Measurements from ENCODE around the gene MAPK10.

Gene MAPK10

DNA sequence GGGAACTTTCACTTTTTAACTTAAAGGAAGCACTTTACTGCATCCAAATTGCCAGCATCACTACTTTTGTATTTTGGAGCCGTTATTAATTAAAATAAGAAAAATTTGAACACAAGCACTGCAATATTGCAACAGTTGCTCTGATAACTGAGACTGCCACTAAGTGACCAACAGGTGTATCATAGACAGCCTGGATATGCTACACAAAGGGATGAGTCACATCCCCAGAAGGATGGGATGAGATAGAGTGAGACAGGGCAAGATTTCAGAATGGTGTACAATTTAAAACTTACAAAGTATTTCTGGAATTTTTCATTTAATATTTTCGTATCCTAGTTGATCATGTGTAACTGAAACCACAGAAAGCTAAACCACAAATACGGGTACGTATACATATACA, 204.1 kb downstream of the MAPK10 start:
- H3K36me3 Mint-ChIP-seq (ENCODE audit: low read depth): no peaks in the 10 kb centered on the region
- H3K9me3 Mint-ChIP-seq: peaks cover 3% of the 10 kb centered on the region
- H3K4me1 Mint-ChIP-seq (ENCODE audit: low read depth): no peaks in the 10 kb centered on the region
- H3K27ac Mint-ChIP-seq: no peak overlapping the region
- no peak overlapping the region for H3K4me3 Mint-ChIP-seq
- no peaks in the 10 kb centered on the region for H3K27me3 Mint-ChIP-seq

DNA sequence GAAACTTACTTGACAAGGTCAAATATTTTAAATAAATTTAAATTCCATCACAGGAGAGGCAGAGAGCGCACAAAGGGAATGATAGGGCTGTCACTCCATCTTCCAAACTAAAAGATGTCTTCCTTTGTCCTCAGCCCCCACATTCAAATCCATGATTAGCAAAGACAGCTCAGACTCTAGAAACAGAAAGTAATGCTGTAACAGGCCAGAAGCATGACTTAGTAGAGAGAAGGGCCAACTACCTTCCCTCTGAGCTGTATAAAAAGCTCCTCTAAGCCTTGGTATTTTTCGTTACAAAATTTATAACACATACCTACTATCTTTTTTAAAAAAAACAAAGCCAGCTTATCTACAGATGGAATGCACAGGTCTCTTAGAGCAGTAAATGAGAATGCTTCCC, 207.4 kb downstream of the MAPK10 start:
- no peak overlapping the region for H3K4me3 Mint-ChIP-seq
- peaks cover 9% of the 10 kb centered on the region for H3K9me3 Mint-ChIP-seq
- no peaks in the 10 kb centered on the region for H3K36me3 Mint-ChIP-seq (ENCODE audit: low read depth)
- H3K27me3 Mint-ChIP-seq: no peaks in the 10 kb centered on the region
- no peak overlapping the region for H3K27ac Mint-ChIP-seq
- no peaks in the 10 kb centered on the region for H3K4me1 Mint-ChIP-seq (ENCODE audit: low read depth)

DNA sequence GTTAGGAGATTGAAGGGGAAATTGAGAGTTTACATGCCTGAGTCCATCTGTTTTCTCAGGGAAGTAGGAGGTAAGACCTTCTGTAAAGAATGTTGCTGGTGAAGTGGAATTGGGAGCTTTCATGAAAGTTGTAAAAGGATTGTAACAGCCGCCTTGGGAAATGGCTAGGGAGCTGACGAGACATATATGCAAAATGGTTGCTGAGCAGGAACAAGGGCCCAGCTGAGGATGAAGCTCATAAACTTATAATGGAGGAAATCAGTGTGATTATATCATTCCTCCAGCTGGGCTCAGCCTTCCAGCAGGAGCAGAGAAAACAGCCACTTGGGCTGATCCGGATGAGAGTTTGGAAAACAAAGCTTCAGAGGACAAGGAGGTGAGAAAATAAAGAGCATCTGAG, 208.7 kb downstream of the MAPK10 start:
- Mint-ChIP-seq H3K4me3 (no peak overlapping the region), H3K27ac (no peak overlapping the region), H3K27me3 (no peaks in the 10 kb centered on the region), H3K36me3 (ENCODE audit: low read depth) (no peaks in the 10 kb centered on the region), H3K4me1 (ENCODE audit: low read depth) (no peaks in the 10 kb centered on the region), H3K9me3 (peaks cover 9% of the 10 kb centered on the region)

- no peaks in the 10 kb centered on the region for H3K4me1 Mint-ChIP-seq (ENCODE audit: low read depth)
- H3K4me3 Mint-ChIP-seq: no peak overlapping the region
- H3K9me3 Mint-ChIP-seq: no peaks in the 10 kb centered on the region
- no peaks in the 10 kb centered on the region for H3K27me3 Mint-ChIP-seq
- H3K27ac Mint-ChIP-seq: no peak overlapping the region
- no peaks in the 10 kb centered on the region for H3K36me3 Mint-ChIP-seq (ENCODE audit: low read depth)
Measured at GRCh38 chr4:86141161-86141560, 218.7 kb downstream of the MAPK10 start.

DNA sequence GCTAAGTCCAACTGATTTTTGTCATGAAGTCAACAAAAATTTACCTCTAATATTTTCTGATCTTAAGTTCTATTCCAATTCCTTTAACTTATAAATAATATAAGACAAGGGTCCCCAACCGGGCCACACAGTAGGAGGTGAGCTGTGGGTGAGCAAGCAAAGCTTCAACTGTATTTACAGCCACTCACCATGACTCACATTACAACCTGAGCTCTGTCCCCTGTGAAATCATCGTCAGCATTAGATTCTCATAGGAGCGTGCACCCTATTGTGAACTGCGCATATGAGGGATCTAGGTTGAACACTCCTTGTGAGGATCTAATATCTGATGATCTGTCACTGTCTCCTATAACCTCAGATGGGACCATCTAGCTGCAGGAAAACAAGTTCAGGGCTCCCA, 227.4 kb downstream of the MAPK10 start:
- H3K4me1 Mint-ChIP-seq (ENCODE audit: low read depth): no peaks in the 10 kb centered on the region
- no peaks in the 10 kb centered on the region for H3K36me3 Mint-ChIP-seq (ENCODE audit: low read depth)
- H3K27ac Mint-ChIP-seq: no peak overlapping the region
- peaks cover 3% of the 10 kb centered on the region for H3K9me3 Mint-ChIP-seq
- no peak overlapping the region for H3K4me3 Mint-ChIP-seq
- H3K27me3 Mint-ChIP-seq: no peaks in the 10 kb centered on the region

GRCh38 chr4:86131456-86131855, 228.4 kb downstream of the MAPK10 start:
- no peaks in the 10 kb centered on the region for H3K27me3 Mint-ChIP-seq
- no peaks in the 10 kb centered on the region for H3K36me3 Mint-ChIP-seq (ENCODE audit: low read depth)
- peaks cover 3% of the 10 kb centered on the region for H3K9me3 Mint-ChIP-seq
- no peaks in the 10 kb centered on the region for H3K4me1 Mint-ChIP-seq (ENCODE audit: low read depth)
- no peak overlapping the region for H3K27ac Mint-ChIP-seq
- no peak overlapping the region for H3K4me3 Mint-ChIP-seq

DNA sequence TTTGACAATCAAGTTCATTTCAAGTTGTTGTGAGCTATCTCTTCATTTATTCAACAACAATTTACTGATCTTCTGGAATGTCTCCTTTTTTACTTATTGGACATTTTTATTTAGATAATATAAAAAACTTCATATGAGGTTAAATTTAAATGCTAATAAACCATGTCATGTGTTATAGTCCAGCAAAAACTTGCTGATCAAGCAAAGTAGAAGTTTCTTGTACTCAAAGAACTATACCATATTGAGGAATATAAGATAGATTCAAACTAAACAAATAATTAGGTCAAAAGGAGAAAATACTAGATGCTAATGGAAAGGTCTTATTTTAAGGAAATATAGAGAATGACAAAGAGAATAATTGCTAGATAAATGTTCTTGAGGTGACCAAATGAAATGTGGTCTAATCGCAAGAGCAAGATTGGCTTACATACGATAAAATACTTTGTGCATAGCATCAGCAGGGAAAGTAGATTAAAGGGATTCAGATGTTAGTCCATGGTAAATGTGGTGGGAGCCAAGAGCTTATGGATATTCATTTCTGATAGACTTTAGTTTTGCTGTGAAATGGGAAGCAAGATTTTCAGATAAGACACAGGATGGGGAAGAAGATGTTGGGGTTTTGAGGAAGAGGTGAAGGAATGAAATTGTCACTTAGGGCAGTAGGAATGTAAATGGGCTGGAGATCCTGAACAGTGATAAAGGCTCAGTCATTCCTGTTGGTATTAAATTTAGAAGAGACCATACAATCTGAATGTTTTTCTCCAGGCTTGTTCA, 229.5 kb downstream of the MAPK10 start:
- H3K27me3 Mint-ChIP-seq: no peaks in the 10 kb centered on the region
- H3K4me1 Mint-ChIP-seq (ENCODE audit: low read depth): no peaks in the 10 kb centered on the region
- H3K27ac Mint-ChIP-seq: no peak overlapping the region
- no peak overlapping the region for H3K4me3 Mint-ChIP-seq
- H3K9me3 Mint-ChIP-seq: peaks cover 3% of the 10 kb centered on the region
- H3K36me3 Mint-ChIP-seq (ENCODE audit: low read depth): no peaks in the 10 kb centered on the region

GRCh38 chr4:86129546-86129945, 230.3 kb downstream of the MAPK10 start:
- H3K27me3 Mint-ChIP-seq: no peaks in the 10 kb centered on the region
- no peaks in the 10 kb centered on the region for H3K36me3 Mint-ChIP-seq (ENCODE audit: low read depth)
- no peak overlapping the region for H3K4me3 Mint-ChIP-seq
- no peaks in the 10 kb centered on the region for H3K4me1 Mint-ChIP-seq (ENCODE audit: low read depth)
- peaks cover 3% of the 10 kb centered on the region for H3K9me3 Mint-ChIP-seq
- H3K27ac Mint-ChIP-seq: no peak overlapping the region

DNA sequence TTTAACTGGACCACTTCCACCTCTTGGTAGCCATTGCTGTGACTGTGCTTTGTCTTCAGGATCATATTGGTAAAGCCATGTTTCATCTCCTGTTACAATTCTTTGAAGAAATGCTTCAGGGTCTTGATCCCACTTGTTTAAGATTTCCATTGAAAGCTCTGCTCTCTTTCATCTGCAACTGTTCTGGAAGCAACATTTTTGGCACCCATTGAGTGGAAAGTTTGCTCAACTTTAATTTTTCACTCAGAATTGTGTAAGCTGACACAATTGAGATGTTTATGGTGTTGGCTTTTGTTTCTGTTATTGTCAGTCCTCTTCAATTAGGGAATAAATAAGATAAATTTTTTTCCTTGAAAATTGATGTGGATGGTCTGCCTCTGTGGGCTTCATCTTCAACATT, 237.4 kb downstream of the MAPK10 start:
- Mint-ChIP-seq H3K4me1 (ENCODE audit: low read depth) (no peaks in the 10 kb centered on the region), H3K27me3 (no peaks in the 10 kb centered on the region), H3K4me3 (no peak overlapping the region), H3K36me3 (ENCODE audit: low read depth) (no peaks in the 10 kb centered on the region), H3K27ac (no peak overlapping the region), H3K9me3 (peaks cover 3% of the 10 kb centered on the region)

DNA sequence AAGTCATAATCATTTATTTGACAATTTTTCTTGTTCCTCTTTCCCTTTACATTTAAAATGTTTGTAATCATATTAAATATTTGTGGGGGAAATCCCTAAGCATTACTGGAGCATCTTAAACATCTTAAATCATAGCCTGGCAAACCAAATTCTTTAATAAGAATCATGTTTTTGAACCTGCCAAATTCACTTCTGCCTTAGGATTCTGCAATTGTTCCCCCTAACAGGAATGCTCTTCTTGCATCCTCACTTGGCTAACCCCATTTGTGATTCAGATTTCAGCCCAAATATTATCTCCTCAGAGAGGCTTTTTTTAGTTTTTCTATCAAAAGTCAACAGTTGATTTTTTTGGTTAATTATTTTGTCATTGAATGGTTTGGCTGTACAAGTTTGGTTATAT, 241.1 kb downstream of the MAPK10 start:
- Mint-ChIP-seq H3K4me1 (ENCODE audit: low read depth) (no peaks in the 10 kb centered on the region), H3K4me3 (no peak overlapping the region), H3K36me3 (ENCODE audit: low read depth) (no peaks in the 10 kb centered on the region), H3K27ac (no peak overlapping the region), H3K27me3 (no peaks in the 10 kb centered on the region), H3K9me3 (peaks cover 6% of the 10 kb centered on the region)

GRCh38 chr4:86117705-86118302, 242.0 kb downstream of the MAPK10 start:
- H3K4me1 Mint-ChIP-seq (ENCODE audit: low read depth): no peaks in the 10 kb centered on the region
- peaks cover 6% of the 10 kb centered on the region for H3K9me3 Mint-ChIP-seq
- H3K27me3 Mint-ChIP-seq: no peaks in the 10 kb centered on the region
- no peaks in the 10 kb centered on the region for H3K36me3 Mint-ChIP-seq (ENCODE audit: low read depth)
- H3K4me3 Mint-ChIP-seq: no peak overlapping the region
- H3K27ac Mint-ChIP-seq: no peak overlapping the region

- Mint-ChIP-seq H3K4me1 (ENCODE audit: low read depth) (no peaks in the 10 kb centered on the region), H3K9me3 (peaks cover 4% of the 10 kb centered on the region), H3K27me3 (no peaks in the 10 kb centered on the region), H3K4me3 (no peak overlapping the region), H3K27ac (no peak overlapping the region), H3K36me3 (ENCODE audit: low read depth) (no peaks in the 10 kb centered on the region)
Measured at GRCh38 chr4:86114563-86114962, 245.3 kb downstream of the MAPK10 start.

DNA sequence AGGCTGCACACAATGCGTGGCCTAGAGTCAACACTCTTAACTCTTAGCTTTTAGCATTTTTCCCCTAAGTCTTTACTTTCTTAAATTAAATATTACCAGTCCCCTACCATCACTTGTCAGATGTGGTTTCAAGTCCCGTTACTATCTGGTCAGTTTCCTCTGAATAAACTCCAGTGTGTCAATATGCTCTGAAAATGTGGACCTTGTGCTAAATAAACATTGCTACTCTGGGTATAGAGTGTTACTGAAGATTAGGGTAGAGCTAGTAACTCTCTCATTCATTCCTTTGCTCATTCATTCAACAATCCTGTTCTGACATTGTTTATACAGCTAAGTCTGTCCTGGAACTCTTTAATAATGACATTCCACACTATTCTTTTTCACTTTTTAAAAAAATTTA, 251.0 kb downstream of the MAPK10 start:
- H3K27ac Mint-ChIP-seq: no peak overlapping the region
- no peaks in the 10 kb centered on the region for H3K36me3 Mint-ChIP-seq (ENCODE audit: low read depth)
- H3K9me3 Mint-ChIP-seq: peaks cover 2% of the 10 kb centered on the region
- H3K4me3 Mint-ChIP-seq: no peak overlapping the region
- H3K4me1 Mint-ChIP-seq (ENCODE audit: low read depth): no peaks in the 10 kb centered on the region
- no peaks in the 10 kb centered on the region for H3K27me3 Mint-ChIP-seq

DNA sequence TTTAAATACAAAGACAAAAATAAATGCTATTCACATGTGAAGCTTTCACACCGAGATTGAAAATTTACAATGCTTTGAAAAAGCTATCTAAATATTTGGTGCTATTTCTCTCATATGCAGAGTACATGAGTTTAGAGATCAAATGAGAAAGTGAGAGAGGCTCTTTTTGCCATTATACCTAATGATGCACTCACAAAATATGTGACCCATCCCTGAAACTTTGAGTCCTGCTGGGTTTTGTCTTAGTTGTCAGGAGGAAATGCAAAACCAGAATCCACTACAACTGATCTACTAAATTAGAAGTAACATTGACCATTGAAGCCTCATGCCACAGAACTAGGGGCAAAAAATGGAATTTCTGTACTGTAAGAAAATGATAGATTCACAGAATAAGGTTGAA, 251.7 kb downstream of the MAPK10 start:
- Mint-ChIP-seq H3K9me3 (no peaks in the 10 kb centered on the region), H3K36me3 (ENCODE audit: low read depth) (no peaks in the 10 kb centered on the region)

DNA sequence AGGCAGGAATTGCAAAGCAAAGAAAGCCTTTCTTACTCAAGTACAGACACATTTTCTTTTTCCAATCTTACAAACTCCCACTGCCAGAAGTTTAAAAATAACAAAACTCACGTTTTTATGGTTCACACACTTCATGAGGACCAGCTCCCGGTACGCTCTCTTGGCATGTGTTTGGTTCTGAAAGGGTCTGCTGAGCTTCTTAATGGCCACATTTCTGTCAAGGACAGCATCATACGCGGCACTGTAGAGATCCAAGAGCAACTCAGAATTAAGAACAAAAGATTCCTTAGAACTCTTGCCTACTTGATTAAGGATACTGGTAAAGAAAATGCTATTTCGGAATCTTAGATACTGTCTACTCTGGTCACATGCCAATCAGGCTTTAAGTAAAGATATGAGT, 252.7 kb downstream of the MAPK10 start:
- no peaks in the 10 kb centered on the region for H3K27me3 Mint-ChIP-seq
- H3K4me3 Mint-ChIP-seq: no peak overlapping the region

More for the DNA sequence above, 251.7 kb downstream of the MAPK10 start:
- H3K27ac Mint-ChIP-seq: no peak overlapping the region
- H3K27me3 Mint-ChIP-seq: no peaks in the 10 kb centered on the region
- no peaks in the 10 kb centered on the region for H3K4me1 Mint-ChIP-seq (ENCODE audit: low read depth)
- H3K4me3 Mint-ChIP-seq: no peak overlapping the region

DNA sequence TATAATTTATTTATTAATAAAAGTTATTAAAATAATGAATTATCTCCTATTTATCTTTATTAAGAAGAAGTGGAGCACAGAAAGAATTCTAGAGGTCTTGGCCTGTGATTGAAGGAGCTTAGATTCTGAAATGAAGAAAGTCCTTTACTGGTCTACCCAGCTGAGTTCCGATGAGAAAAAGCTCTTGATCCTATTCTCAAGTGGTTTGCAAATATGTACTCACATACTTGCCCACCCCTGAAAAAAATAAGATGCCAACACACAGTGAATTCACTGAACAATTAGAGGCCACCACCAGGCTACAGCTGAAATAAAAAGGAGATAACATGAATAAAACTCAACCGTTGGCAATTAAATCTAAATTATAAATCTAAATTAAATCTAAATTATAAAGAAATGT, 253.4 kb downstream of the MAPK10 start:
- H3K27ac Mint-ChIP-seq: no peak overlapping the region
- H3K27me3 Mint-ChIP-seq: no peaks in the 10 kb centered on the region
- H3K4me1 Mint-ChIP-seq (ENCODE audit: low read depth): no peaks in the 10 kb centered on the region
- H3K9me3 Mint-ChIP-seq: no peaks in the 10 kb centered on the region
- H3K36me3 Mint-ChIP-seq (ENCODE audit: low read depth): no peaks in the 10 kb centered on the region
- H3K4me3 Mint-ChIP-seq: no peak overlapping the region

More for the DNA sequence above, 252.7 kb downstream of the MAPK10 start:
- Mint-ChIP-seq H3K36me3 (ENCODE audit: low read depth) (no peaks in the 10 kb centered on the region), H3K27ac (no peak overlapping the region), H3K4me1 (ENCODE audit: low read depth) (no peaks in the 10 kb centered on the region), H3K9me3 (no peaks in the 10 kb centered on the region)
